Activated CD4-positive, alpha-beta T cell treated with anti-CD3 and anti-CD28 coated beads, Interleukin-2, Interleukin-4, amounts not matched to agents 100 ng/mL and 50 ng/mL, durations not matched to agents 16 hours and 8 hours (primary cell): ENCODE results near the gene NEB.
"Not testable (repeated sequence)": the region's sequence is repeated elsewhere in the genome, so short reads cannot be mapped to it uniquely, and the experiment has no call there.

Experiments used
- DNase-seq: peaks from one replicate; pipeline ENCODE4 v3.0.0-alpha.2; 2020; ENCODE audit warnings: low spot score

NEB gene

GRCh38 chr2:151761193-151761592 is 26.9 kb upstream of the NEB start:
- no peak for DNase-seq

DNA sequence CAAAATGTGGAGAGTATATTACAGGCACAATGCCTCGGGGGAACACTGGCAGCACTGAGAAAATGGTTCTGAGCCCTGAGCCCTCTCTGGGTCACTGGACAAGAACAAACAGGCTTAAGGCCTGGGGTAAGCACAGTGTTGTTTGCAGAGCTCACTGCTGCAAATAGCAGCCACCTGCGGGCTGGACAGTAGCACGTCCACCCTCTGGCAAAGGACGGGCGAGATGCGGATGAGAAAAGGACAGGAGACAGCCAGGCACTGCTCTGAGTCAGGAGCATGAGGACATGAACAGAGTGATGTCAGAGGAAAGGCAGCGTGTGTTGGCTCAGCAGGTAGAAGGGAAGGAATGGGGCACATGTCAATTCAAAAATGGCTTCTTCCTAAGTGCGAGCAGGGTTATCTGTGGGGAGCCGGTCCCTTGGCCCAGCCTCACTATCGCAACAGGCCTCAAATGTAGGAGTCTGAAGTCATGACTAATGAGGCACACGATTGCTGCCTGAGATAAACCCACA is 25.9 kb upstream of the NEB start:
- no peak for DNase-seq

DNA sequence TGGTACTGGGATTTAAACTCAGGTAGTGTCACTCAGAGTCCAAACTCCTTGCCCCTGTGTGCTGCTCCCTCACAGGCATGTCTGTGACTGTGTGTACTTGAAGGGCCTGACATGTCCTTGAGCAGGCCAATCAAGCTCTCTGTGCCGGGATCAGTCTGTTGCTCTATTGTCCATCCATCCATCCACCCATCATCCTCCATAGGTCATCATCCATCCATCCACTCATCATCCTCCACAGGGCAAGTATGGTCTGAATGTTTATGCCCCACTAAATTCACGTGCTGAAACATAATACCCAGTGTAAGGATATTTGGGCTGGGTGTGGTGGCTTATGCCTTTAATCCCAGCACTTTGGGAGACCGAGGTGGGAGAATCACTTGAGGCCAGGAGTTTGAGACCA is 24.5 kb upstream of the NEB start:
- DNase-seq, result no peak

- DNase-seq, result no peak
Observed at GRCh38 chr2:151757861-151758260, 23.6 kb upstream of the NEB start.

GRCh38 chr2:151756820-151757219 is 22.5 kb upstream of the NEB start:
- DNase-seq, result no peak

- DNase-seq, result no peak
Observed at GRCh38 chr2:151754253-151754897, 20.1 kb upstream of the NEB start.

GRCh38 chr2:151753540-151753939 is 19.3 kb upstream of the NEB start:
- DNase-seq, result no peak

- DNase-seq, result not testable (repeated sequence)
Observed at GRCh38 chr2:151745261-151745660, 11.0 kb upstream of the NEB start.

DNA sequence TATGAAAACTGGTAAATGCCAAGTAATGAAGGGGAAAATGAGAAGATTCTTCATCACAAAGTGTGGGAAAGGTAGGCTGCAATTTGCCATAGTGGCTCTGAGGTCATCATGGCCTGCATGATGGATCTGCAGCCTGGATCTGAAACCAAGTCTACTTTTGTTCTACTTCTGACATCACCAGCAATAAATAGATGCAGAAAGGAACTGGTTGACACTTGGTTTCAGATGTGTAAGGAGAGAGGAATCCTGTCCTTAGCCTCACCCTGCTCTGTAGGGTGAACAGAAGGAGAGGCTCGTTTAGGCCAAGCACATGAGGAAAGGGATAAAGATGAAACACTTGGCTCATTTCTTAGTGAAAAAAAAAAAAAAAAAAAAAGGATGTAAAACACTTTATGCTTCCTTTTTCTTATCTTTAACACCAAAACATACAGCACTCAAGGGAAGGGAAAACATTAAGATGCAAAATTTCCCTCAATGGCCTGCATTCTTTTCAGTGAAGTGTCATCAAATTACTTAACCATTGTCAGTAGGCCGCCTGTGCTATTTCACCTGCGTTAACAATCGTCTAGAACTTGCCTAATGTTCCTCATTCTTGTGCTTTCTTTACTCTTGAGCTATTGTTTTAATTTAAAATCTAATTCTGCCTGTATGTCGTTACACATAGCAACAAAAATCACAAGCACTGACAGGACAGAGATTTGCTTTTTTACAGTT is 3.9 kb downstream of the NEB start:
- no peak for DNase-seq

DNA sequence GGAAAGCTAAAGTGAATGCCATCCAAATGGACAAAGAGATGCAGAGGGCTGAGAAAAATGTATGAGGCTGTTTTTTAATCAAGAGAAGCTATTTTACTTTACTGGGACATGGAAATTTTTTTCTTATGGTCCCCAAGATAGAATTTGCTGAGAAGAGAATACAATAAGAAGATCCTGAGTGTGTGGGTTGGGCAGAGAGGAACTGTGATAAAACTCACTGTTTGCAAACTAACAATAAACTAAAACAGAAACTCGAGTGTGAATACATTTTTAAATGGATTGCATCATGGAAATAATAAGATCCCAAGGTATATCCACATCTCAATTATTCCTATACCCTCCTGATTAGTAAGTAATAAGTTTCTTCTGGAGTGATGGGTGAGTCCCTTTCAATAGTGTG is 4.4 kb downstream of the NEB start:
- DNase-seq, result no peak

DNA sequence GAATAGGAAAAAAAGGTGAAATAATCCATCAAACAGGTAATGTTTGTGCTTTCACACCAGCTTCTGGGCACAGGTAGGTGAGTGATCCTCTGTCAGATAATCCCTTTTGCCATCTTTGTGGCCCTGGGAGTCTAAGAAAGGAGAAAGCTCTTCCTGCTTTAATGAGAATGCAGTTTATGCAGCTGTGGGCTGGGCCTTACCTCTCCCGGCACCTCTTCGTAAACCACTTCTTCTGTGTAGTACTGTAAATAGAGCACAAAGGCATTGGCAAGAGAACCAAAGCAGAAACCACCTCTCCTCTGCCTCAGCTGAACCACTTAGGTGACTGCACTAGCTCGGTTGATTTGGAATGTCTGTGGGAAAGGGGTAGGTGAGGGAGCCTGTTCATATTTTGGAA is 4.9 kb downstream of the NEB start:
- DNase-seq, result no peak

GRCh38 chr2:151728804-151729414 is 5.4 kb downstream of the NEB start:
- DNase-seq, result no peak

- DNase-seq, result no peak
Observed at GRCh38 chr2:151727593-151728552, 6.4 kb downstream of the NEB start.

DNA sequence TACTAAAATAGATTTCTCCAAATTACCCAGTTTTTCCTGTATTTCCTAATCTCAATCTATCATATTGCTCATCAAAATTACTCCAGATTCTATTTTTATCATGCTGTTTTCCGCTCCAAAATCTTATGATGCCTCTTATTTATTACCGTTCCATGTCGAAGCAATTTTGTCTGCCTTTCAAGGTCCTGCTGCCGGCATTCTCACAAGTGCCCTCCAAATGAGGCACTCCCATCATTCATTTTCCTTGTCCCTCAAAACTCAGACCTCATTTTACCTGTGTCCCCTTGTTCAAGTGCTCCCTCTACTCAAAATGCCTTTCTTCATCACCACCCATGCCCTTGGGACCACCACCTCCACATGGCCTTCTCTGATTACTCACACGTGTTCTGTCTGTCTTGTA is 13.1 kb downstream of the NEB start:
- DNase-seq, result no peak

DNA sequence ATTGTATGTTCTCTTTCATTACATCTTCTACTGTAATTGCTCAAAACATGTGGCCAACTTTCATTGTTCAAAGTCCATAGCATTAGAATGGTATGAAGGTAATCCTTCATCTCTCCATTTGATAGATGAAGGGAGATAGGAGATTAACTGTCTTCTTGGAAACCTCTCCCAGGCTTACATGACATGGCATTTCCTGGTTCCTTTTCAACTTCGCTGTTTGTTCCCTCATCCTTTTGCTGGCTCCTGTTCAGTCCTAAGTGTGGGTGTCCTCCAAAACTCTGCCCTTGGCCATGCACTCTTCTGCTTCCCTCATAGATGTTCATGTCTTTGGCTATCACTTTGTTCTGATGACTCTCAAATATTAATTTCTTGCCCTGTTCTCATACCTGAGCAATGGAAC is 13.8 kb downstream of the NEB start:
- no peak for DNase-seq

DNA sequence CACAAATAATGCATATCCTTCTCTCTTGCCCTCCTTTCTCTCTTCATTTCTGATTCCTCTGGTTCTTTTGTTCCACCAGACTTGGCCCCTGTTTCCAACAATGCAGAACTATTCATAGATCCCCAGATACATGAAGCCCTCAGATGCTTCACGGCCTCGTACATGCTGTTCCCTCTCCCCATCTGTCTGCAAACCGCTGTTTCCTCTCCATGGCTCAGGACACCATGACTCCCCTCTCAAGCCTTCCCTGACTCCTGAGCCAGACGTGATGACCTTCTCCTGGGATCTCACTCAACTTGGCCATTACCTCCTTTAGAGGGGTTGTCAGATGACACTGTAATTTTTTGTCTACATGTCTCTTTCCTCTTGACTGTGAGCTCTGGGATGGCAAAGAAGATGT is 15.5 kb downstream of the NEB start:
- no peak for DNase-seq

DNA sequence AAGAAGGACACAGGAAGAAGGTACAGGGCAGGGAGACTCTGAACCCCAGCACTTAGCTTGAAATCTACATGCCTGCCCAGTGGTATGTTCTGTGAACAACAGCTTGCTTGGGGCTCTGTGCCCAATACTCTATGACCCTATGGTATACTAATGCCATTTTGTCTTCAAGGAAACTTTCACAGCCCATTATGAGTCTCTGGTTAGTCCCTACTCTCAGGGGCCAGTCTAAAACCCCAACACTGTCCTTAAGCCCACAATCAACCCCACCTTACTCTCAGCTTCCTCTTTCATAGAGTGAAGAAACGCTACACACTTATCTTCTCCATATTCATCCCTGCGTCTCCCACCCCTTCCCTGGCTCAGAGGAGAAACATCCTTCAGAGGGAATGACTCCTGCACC is 16.0 kb downstream of the NEB start:
- DNase-seq, result no peak

DNA sequence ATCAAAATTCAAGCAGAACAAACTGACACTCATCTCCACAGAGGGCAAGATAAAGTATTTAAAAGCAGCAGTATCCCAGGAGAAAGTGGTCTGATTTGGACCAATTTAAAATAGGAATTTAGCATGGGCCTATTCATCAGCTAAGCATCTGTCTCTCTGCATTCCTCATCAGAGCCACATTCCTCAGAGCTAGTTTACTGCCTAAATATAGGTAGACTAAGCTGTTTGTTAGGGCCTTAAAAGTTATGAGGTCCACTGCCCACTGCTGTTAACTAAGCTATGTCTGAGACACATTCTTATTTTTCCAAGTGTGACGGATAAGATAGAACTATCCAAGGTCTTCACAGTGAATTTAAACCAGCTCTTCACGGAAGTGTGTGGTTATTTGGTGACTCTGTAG is 17.6 kb downstream of the NEB start:
- no peak for DNase-seq

- no peak for DNase-seq
Observed at GRCh38 chr2:151713291-151713903, 20.9 kb downstream of the NEB start.

DNA sequence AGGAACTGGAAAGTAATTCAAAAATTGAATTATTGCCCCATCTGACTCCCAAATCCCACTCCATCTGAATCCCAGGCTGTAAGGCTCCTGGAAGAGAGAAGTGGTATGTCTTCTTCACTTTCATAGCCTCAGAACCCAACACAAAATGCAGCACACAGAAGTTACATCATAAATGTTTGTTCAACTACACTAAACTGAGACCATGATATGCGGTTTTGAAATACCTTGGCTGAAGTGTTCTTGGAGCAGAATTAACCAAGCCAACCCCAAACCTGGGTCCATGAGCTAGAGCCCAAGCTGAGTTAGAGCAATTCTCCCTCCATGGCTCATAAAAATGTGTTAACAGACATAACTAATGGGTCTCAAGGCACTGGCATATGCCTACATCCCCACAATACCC is 23.3 kb downstream of the NEB start:
- no peak for DNase-seq

DNA sequence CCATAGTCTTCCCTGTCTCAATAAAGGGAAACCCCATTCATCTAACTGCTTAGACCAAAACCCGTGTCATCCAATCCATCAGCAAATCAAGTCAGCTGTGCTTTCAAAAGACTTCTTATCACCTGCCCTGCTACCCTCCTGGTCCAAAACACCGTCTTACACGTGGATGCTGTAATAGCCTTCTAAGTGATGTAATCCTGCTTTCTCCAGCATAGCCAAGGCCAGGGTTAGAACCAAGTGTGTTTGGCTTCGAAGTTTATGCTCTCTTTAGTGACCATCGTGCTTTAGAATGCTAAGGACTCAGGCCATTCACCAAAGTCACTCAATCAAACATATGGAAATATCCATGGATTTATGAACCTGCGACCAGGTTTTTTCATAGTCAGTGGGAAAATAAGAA is 25.5 kb downstream of the NEB start:
- no peak for DNase-seq

DNA sequence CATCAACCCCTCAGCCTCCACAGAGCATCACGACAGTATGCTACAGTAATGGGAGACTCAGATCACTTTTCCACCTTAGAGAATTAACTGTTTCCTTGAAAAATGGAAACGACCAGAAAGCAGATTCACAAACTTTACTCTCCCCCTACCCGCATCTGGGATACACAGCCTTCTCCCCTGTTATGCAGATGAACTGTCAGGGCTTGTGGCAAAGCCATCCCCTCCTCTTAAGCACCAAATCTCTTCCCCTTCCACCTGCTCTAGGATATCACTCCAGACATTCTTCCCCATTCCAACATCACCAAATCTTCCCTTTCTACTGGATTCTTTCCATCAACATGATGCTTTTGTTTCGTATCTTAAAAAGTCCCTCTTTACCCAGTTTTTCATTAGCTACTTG is 26.4 kb downstream of the NEB start:
- DNase-seq, result no peak
